Subcutaneous preadipocyte (primary cell): ENCODE data around the gene SMPD3. TPM values are rescaled to one million over a fixed set of nuclear protein-coding genes. Genes with fewer than 3 reads are reported as not detected.

ENCODE experiments used
- small RNA-seq: library from RNA; depleted of rRNA; stranded (forward); fragments of <200 nt; gene quantifications from one replicate; pipeline ENCODE3, GENCODE V24; 2012
- total RNA-seq: library from RNA; depleted of rRNA; stranded (reverse); fragments of >200 nt; gene quantifications from 2 replicates; pipeline ENCODE4 v1.2.3, GENCODE V29; 2012

SMPD3 gene
- total RNA-seq: under 0.01 TPM in 1 of 2 replicates, not detected in the other

DNA sequence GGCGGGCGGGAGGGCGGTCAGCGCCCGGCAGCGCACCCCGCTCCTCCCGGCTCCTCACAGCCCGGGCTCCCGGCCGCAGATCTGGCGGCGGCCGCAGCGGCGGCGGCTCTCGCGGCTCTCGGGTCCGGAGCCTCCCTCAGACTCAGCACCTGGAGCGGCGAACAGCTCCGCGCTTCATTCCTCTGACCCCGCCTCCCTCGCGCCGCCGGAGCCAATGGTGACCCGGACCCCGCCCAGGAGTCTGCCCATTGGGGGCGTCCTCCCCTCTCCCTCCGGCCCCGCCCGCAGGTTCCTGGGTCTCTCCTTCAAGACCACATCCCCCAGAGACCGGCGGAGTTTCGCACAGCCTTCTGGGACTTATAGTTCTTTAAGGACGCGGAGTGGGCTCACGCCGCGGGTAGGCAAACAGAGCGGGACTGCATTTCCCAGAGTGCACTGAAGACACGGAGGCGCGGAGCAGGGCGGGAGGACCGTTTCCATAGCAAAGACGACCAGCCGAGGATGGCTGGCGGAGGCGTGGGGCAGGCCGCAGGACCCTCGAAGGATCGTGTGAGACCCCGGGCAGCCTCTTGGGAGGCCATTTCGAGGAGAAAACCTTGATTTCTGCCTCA is at the start of gene SMPD3:
Gene SMPD3 (minus strand): TSS at position 149 of the 611 bp plus-strand sequence. CDS start 76,327 bp downstream, outside the sequence.

GRCh38 chr16:68310774-68311511 is 137.4 kb downstream of the SMPD3 start, which contains the start of the genes PRMT7 and SLC7A6OS:
TSS of gene PRMT7 (plus strand) at chr16:68311019. CDS start at chr16:68315980, 4,961 bp downstream.
TSS of gene SLC7A6OS (minus strand) at chr16:68310946. CDS start at chr16:68310926, 20 bp downstream.

Small RNA genes lying within 50 kb of the gene (small RNA-seq; reads per million reads assigned to genes)
- gene RF00019 (not detected), gene RNU4-30P (0.11 reads per million)

Other genes with a start within 250 kb of the SMPD3 start
- under 0.01 TPM in 1 of 2 replicates, not detected in the other for gene ESRP2, start 212.4 kb downstream of the SMPD3 start, total RNA-seq
- gene PLA2G15, start 203.1 kb downstream of the SMPD3 start, total RNA-seq: 15.8 and 17.6 TPM in 2 replicates
- gene SLC7A6, start 184.0 kb downstream of the SMPD3 start, total RNA-seq: 18.4 and 24.2 TPM in 2 replicates
- gene SLC7A6OS, start 137.6 kb downstream of the SMPD3 start, total RNA-seq: 9.9 and 12.1 TPM in 2 replicates
- gene PRMT7, start 137.5 kb downstream of the SMPD3 start, total RNA-seq: 52.2 and 56.5 TPM in 2 replicates
- gene ZFP90, start 90.8 kb upstream of the SMPD3 start, total RNA-seq: 22.8 and 52.8 TPM in 2 replicates
- gene CDH3, start 196.8 kb upstream of the SMPD3 start, total RNA-seq: 0.20 TPM in 1 of 2 replicates, not detected in the other